ENCODE data around the gene ARSB.

Gene ARSB

DNA sequence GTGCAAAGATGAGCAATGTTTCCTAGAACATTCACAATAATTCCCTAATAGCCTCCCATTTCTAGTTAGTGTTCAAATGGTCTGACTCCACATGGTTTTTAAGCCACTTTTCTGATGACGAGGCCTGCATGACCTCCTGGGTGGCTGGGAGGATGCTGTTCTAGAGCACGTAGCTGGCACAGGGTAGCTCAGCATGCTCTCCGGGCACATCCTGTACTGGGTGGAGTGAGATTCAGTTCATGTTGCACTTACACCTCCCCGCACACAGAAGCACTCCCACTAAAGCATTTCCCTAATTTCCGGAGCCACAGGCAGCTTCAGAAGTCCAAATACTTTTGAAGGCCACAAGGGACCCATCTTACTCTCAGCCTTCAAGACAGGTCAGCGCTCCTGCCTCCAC, 176.7 kb downstream of the ARSB start:
- DNase-seq (ENCODE audit: low read depth in 1 of 2, low spot score in 1 of 2), result no peak
- H3K27me3 ChIP-seq (ENCODE audit: insufficient read depth, poor library complexity, severe bottlenecking), result no peaks in the 10 kb centered on the region
- no peak overlapping the region for H3K4me3 ChIP-seq (replicated peaks; ENCODE audit: insufficient read depth, low read length)
- H3K27ac ChIP-seq (replicated peaks), result no peak overlapping the region
- TF ChIP-seq GABPA (IDR thresholded peaks at IDR 0.05; ENCODE audit: low read depth) (no peak), SPI1 (IDR thresholded peaks at IDR 0.05; ENCODE audit: borderline replicate concordance, low read depth) (no peak), CTCF (IDR thresholded peaks at IDR 0.05; ENCODE audit: insufficient read depth, low read length) (no peak), REST (IDR thresholded peaks at IDR 0.05; ENCODE audit: insufficient replicate concordance, low read depth) (no peak), POLR2AphosphoS5 (IDR thresholded peaks at IDR 0.05; ENCODE audit: low read depth) (no peak)

GRCh38 chr5:78806544-78806943, 178.6 kb downstream of the ARSB start:
- Histone ChIP-seq H3K4me3 (replicated peaks; ENCODE audit: insufficient read depth, low read length) (no peak overlapping the region), H3K27ac (replicated peaks) (no peak overlapping the region), H3K27me3 (ENCODE audit: insufficient read depth, poor library complexity, severe bottlenecking) (no peaks in the 10 kb centered on the region)
- no peak for TF ChIP-seq GABPA (IDR thresholded peaks at IDR 0.05; ENCODE audit: low read depth)
- TF ChIP-seq REST (IDR thresholded peaks at IDR 0.05; ENCODE audit: insufficient replicate concordance, low read depth), result no peak
- TF ChIP-seq SPI1 (IDR thresholded peaks at IDR 0.05; ENCODE audit: borderline replicate concordance, low read depth), result no peak
- TF ChIP-seq CTCF (IDR thresholded peaks at IDR 0.05; ENCODE audit: insufficient read depth, low read length), result no peak
- no peak for TF ChIP-seq POLR2AphosphoS5 (IDR thresholded peaks at IDR 0.05; ENCODE audit: low read depth)
- DNase-seq (ENCODE audit: low read depth in 1 of 2, low spot score in 1 of 2), result no peak

- Histone ChIP-seq H3K27ac (replicated peaks) (no peak overlapping the region), H3K4me3 (replicated peaks; ENCODE audit: insufficient read depth, low read length) (no peak overlapping the region), H3K27me3 (ENCODE audit: insufficient read depth, poor library complexity, severe bottlenecking) (no peaks in the 10 kb centered on the region)
- TF ChIP-seq CTCF (IDR thresholded peaks at IDR 0.05; ENCODE audit: insufficient read depth, low read length) (no peak), GABPA (IDR thresholded peaks at IDR 0.05; ENCODE audit: low read depth) (no peak), POLR2AphosphoS5 (IDR thresholded peaks at IDR 0.05; ENCODE audit: low read depth) (no peak), REST (IDR thresholded peaks at IDR 0.05; ENCODE audit: insufficient replicate concordance, low read depth) (no peak), SPI1 (IDR thresholded peaks at IDR 0.05; ENCODE audit: borderline replicate concordance, low read depth) (no peak)
- no peak for DNase-seq (ENCODE audit: low read depth in 1 of 2, low spot score in 1 of 2)
These were observed 179.5 kb downstream of the ARSB start for GRCh38 chr5:78805474-78806124.
